HG02610 (cell line): ENCODE results near the gene UHRF2.

Experiments used
- ATAC-seq: cut with Tn5 transposase; IDR thresholded peaks from one replicate; pipeline ENCODE4 v1.9.1; 2021; ENCODE audit warnings: mild to moderate bottlenecking, moderate library complexity; ENCODE audit not compliant: unreplicated experiment

UHRF2 gene

GRCh38 chr9:6552498-6553121 is 139.6 kb downstream of the UHRF2 start:
- no peak for ATAC-seq

- no peak for ATAC-seq
Observed at GRCh38 chr9:6553866-6554265, 140.9 kb downstream of the UHRF2 start.
